Heart left ventricle (tissue), 16 donors: ENCODE data around the gene IFI30. TPM values are rescaled to one million over a fixed set of nuclear protein-coding genes. Genes with fewer than 3 reads are reported as not detected.
A peak's percentile ranks its signal among the peaks of the same experiment; 100 is the strongest.

Experiments used
- ATAC-seq, 4 donors: fragments of 200-7000 bp; cut with Tn5 transposase; one replicate each; pipeline ENCODE4 v1.9.1; 2020 to 2022; ENCODE audit warnings: moderate library complexity in 4 of 4, mild to moderate bottlenecking in 3 of 4, moderate number of reproducible peaks in 1 of 4
- DNase-seq, 5 donors: peaks; one replicate each; pipeline ENCODE4 v3.0.0-alpha.2; 2020
- H3K27ac ChIP-seq, 12 donors: fragments of 200-600 bp; sonication (generic) in 4 of 12; one replicate each; pipeline versions ENCODE4 v1.5.0 to v1.8.0; 2016 to 2022; ENCODE audit warnings: mild to moderate bottlenecking in 2 of 12
- H3K27me3 ChIP-seq, 9 donors: fragments of 200-600 bp; sonication (generic) in 2 of 9; one replicate each; pipeline versions ENCODE4 v1.5.1 to v1.8.0; 2016 to 2022; ENCODE audit warnings: mild to moderate bottlenecking in 3 of 9
- H3K36me3 ChIP-seq, 9 donors: fragments of 200-600 bp; sonication (generic) in 2 of 9; one replicate each; pipeline versions ENCODE4 v1.5.0 to v1.8.0; 2018 to 2022; ENCODE audit warnings: mild to moderate bottlenecking in 2 of 9
- H3K4me1 ChIP-seq, 12 donors: fragments of 200-600 bp; sonication (generic) in 4 of 12; one replicate each; pipeline versions ENCODE4 v1.5.0 to v1.8.0; 2016 to 2022; ENCODE audit warnings: mild to moderate bottlenecking in 3 of 12
- H3K4me3 ChIP-seq, 12 donors: fragments of 200-600 bp; sonication (generic) in 4 of 12; one replicate each; pipeline versions ENCODE4 v1.5.0 to v1.8.0; 2017 to 2022; ENCODE audit warnings: mild to moderate bottlenecking in 9 of 12, moderate library complexity in 4 of 12
- H3K9me3 ChIP-seq, 12 donors: fragments of 200-600 bp; sonication (generic) in 4 of 12; one replicate each; pipeline versions ENCODE4 v1.5.0 to v1.8.0; 2016 to 2022; ENCODE audit warnings: mild to moderate bottlenecking in 1 of 12
- POLR2A ChIP-seq, 2 donors: fragments of 450-650 bp; IDR thresholded peaks; one replicate each; pipeline ENCODE4 v1.6.1; 2017; ENCODE audit warnings: antibody characterized with exemption in 2 of 2, mild to moderate bottlenecking in 2 of 2, moderate library complexity in 2 of 2
- WGBS, 4 donors: extraction: QIAGEN DNeasy Blood & Tissue Kit in 2 of 4; methylation state at CpG; one replicate each; pipeline versions ENCODE4 v1.1.5 to v1.1.7; 2013 to 2018; 5-methylcytosine and 5-hydroxymethylcytosine counted together
- intact Hi-C, 10 donors: fragments of 100-400 bp; cut with DNase I; formaldehyde crosslinking; loops; one replicate each; pipeline versions ENCODE4 v1.11.1 to v1.14.2; 2022
- polyA plus RNA-seq, 2 donors: library from polyadenylated mRNA; stranded (reverse); fragments of 200-250 nt; gene quantifications; one replicate each; pipeline ENCODE4 v1.2.3, GENCODE V29; 2013
- total RNA-seq, 9 donors: library from RNA; depleted of rRNA in 2 of 9; stranded (reverse); fragments of >200 nt in 2 of 9; fragmentation: NEBNext Ultra II Directional in 3 of 9; extraction: Animal tissue kit (Norgen Biotek cat#: 25700) in 3 of 9; gene quantifications; one replicate each; pipeline versions ENCODE4 v1.1.0 to v1.2.4, GENCODE V29; 2016 to 2023
- TF ChIP-seq, protein P1 (sequence below), 12 donors: fragments of 200-600 bp; sonication (generic) in 4 of 12; IDR thresholded peaks; one replicate each; pipeline versions ENCODE4 v1.5.0 to v1.8.0; 2018 to 2022; ENCODE audit warnings: antibody characterized with exemption in 12 of 12, mild to moderate bottlenecking in 5 of 12
- donor health status: ischemic (EF 13 %, LVEDD 7.1; RV severe dilation, severe dysfunction).
- donor health status: healthy with polysubstance abuse.
- donor health status: DM: no; HTN: yes; CAD: no.
- donor health status: DM: no; HTN: no; CAD: no.
- donor health status: ischemic (EF 25% LVEDD 6.9; RV normal size, moderate dysfunction).
- donor health status: ischemic (EF 25% LVEDD 5.7; RV mildly dilated, moderate dysfunction).
- donor health status: healthy.
- donor health status: DM: yes; HTN: yes; CAD: no.
- donor health status: ischemic (EF 35%, LVEDD 5.7; RV mildly dilated, moderate dysfunction).
- donor health status: nonischemic (EF 11% LVEDD 7.7; RV severe dilation, severe dysfunction).
- donor health status: DM: yes; HTN: yes; CAD: no.
- donor health status: PGD.
- donor health status: ischemic (EF 29% LVEDD 5.4; RV normal size, mild dysfunction).
- donor health status: nonischemic (EF 23%, LVEDD 6.1; RV moderate dilation, normal function).

The IFI30 gene
- total and polyA plus RNA-seq, 11 donors: 8.9 to 455 (median 15.2) TPM

DNA sequence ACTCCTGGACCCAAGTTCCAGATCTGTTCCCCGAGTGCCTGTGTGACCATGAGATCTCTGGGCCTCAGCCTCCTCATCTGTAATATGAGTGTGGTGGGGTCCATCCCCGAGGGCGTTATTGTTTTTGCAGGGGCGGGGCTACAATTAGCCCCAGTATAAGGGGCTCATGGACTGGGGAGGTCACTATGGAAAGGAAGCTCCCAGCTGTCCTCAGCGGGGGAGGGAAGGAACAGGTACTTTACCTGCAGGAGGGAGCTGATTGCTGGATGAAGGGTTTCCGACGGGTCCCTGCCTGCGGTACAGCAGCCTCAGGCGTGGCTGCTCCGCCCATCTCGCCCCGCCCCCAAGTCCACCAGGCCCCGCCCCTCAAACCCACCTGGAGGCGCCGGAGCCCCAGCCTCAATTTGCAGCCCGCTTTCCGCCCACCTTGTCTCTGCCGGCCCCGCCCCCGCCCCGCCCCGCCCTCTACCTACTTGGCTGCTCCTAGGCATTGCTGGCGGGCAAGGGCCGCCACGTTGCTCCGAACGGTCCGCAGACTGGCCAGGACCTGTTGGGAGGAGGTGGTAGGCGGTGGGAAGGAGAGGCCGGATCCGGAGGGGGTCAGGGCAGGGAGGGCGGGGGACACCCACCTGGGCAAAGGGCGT is 47.1 kb downstream of the IFI30 start:
- Histone ChIP-seq H3K4me3 (no peak overlapping the region), H3K9me3 (no peaks in the 10 kb centered on the region), H3K27ac (no peak overlapping the region), H3K27me3 (peaks cover 9 to 33% (median 19%) of the 10 kb centered on the region in 9 donors), H3K36me3 (no peaks in the 10 kb centered on the region), H3K4me1 (peaks cover 0 to 21% (median 14%) of the 10 kb centered on the region in 12 donors)
- intact Hi-C loops: loop anchor here in 1 of 10 donors (5.0 kb wide), 1 partner anchor 68 kb away; the partner anchor contains the start of gene PIK3R2
- ATAC-seq: no peak
- WGBS, 4 donors: 11 to 18% (median 15%) methylated on average over 12 to 33 of the region's 33 CpGs
- no peak for TF ChIP-seq POLR2A (IDR thresholded peaks at IDR 0.05)
- TF ChIP-seq, protein P1, sequence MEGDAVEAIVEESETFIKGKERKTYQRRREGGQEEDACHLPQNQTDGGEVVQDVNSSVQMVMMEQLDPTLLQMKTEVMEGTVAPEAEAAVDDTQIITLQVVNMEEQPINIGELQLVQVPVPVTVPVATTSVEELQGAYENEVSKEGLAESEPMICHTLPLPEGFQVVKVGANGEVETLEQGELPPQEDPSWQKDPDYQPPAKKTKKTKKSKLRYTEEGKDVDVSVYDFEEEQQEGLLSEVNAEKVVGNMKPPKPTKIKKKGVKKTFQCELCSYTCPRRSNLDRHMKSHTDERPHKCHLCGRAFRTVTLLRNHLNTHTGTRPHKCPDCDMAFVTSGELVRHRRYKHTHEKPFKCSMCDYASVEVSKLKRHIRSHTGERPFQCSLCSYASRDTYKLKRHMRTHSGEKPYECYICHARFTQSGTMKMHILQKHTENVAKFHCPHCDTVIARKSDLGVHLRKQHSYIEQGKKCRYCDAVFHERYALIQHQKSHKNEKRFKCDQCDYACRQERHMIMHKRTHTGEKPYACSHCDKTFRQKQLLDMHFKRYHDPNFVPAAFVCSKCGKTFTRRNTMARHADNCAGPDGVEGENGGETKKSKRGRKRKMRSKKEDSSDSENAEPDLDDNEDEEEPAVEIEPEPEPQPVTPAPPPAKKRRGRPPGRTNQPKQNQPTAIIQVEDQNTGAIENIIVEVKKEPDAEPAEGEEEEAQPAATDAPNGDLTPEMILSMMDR (IDR thresholded peaks at IDR 0.05): no peak
- no peak for DNase-seq

DNA sequence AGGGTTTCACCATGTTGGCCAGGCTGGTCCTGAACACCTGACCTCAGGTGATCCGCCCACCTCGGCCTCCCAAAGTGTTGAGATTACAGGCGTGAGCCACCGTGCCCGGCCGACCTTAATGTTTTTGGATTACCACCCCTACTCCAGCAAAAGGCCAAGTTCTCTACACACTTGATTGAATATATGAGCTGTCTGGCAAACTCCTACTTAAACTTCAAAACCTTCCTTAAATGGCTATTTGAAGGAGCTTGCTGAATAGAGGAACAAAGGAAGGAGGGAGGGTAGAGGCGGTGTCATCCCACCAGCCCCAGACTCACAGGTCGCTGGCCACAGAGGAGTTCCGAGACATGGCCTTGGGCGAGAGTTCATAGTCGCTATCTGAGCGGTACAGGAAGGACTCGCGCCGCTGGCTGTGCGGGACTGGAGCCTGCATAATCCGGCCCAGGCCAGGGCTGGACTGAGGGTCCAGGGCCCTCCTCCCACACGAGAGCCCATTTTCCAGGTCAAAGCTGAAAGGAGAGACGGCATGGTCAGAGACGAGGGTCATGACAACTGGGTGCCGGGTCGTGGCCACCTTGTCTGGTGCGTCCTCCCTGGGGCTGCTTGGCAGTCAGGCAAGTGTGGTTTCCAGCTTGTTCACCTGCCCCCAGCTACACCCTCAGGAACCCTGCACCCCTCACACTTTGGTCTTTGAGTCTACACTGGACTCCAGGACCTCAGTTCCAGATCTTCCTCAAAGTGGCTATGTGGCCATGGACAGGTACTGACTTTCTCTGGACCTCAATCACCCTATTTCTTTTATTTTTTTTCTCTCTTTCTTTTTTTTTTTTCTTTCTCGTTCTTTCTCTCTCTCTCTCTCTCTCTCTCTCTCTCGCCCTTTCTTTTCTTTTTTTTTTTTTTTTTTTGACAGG is 48.5 kb downstream of the IFI30 start:
- Histone ChIP-seq H3K9me3 (no peaks in the 10 kb centered on the region), H3K4me3 (no peak overlapping the region), H3K4me1 (peaks cover 0 to 33% (median 21%) of the 10 kb centered on the region in 12 donors), H3K27ac (no peak overlapping the region), H3K36me3 (no peaks in the 10 kb centered on the region), H3K27me3 (peaks cover 18 to 45% (median 23%) of the 10 kb centered on the region in 9 donors)
- intact Hi-C loops: loop anchor here in 1 of 10 donors (5.0 kb wide), 1 partner anchor 70 kb away; the partner anchor contains the start of gene PIK3R2
- TF ChIP-seq POLR2A (IDR thresholded peaks at IDR 0.05): no peak
- TF ChIP-seq, protein P1 (IDR thresholded peaks at IDR 0.05): no peak
- DNase-seq: no peak
- WGBS, 4 donors: 86 to 89% (median 87%) methylated on average over 25 of the region's 25 CpGs
- ATAC-seq: no peak

DNA sequence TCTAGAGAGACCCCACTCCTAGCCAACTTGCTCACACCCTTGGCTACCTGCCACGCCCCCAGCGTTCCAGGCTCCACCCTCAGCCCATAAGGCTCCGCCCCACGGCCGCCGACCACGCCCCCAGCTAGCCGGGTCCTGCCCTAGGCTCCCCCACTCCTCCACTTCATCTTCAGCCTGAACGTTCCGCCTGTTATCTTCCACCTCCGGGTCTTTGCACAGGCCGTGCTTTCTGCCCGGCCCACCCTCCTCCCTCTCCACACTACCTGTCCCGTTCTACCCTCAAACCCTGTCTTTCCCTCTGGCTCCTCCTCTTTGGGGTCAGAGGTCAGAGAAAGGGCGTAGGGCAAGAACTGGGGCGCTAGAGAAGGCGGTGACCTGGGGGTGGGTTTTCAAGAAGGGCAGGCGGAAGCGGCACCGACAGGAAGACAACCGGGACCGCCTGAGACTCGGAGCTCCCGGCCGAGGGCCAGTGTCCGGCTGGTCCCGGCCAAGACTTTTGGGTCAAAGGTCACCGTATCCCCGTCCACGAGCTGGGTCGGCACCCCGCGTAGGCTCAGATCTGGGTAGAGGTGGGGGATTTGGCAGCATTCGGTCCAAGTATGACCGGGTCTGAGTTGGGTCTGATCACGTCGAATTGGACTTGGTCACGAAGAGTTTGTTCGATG is 50.4 kb downstream of the IFI30 start:
- Histone ChIP-seq H3K27ac (peak overlapping the region in 9 of 12 donors; percentile 36 to 68 (median 59)), H3K4me3 (peak overlapping the region; percentile 20 to 64 (median 50)), H3K36me3 (no peaks in the 10 kb centered on the region), H3K9me3 (no peaks in the 10 kb centered on the region), H3K27me3 (peaks cover 18 to 60% (median 24%) of the 10 kb centered on the region in 9 donors), H3K4me1 (peaks cover 0 to 44% (median 22%) of the 10 kb centered on the region in 12 donors)
- peak in 4 of 5 donors; percentile 39 to 76 (median 58) for DNase-seq
- ATAC-seq: peak in 2 of 4 donors; percentile 20 to 42
- WGBS, 4 donors: 5 to 12% (median 8%) methylated on average over 33 to 39 of the region's 39 CpGs
- TF ChIP-seq, protein P1 (IDR thresholded peaks at IDR 0.05): no peak
- no peak for TF ChIP-seq POLR2A (IDR thresholded peaks at IDR 0.05)
- intact Hi-C loops: loop anchor here in 3 of 10 donors (1.0 to 5.0 kb wide), 3 partner anchors 19 to 72 kb away; partner anchors contain the start of genes PIK3R2 (in 2 of the 3) and RAB3A (in 1 of the 3)
